ENCODE results near the gene ATP2B2.

Gene ATP2B2

DNA sequence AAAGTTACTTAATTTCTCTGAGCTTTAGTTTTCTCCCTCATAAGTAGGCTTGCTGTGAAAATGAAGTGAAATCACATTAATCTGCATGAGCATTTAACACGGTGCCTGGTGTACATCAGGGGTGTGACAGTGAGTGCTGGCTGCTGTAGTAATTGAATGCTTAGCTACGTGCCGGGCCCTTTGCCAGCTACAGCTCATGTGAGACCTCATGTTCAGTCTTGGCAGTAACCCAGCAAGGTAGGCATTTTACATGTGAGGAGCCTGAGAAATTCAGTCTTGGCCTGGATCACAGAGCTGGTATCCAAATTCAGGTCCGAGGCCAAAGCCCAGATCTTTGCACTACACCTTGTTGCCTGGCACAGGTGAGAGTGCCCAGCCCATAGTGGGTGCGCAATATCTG, 221.7 kb downstream of the ATP2B2 start:
- no peaks in the 10 kb centered on the region for H3K9me3 ChIP-seq (ENCODE audit: insufficient read depth, low read length, severe bottlenecking)
- no peaks in the 10 kb centered on the region for H3K4me1 ChIP-seq (ENCODE audit: insufficient read depth, low read length)
- ATAC-seq (ENCODE audit: insufficient read depth, low read depth) (no peak), DNase-seq (no peak)
- H4K20me1 ChIP-seq (ENCODE audit: insufficient read depth, low read length) = peaks cover 7% of the 10 kb centered on the region; the same call in 1 of the 2 replicates
- TF ChIP-seq, protein P1, sequence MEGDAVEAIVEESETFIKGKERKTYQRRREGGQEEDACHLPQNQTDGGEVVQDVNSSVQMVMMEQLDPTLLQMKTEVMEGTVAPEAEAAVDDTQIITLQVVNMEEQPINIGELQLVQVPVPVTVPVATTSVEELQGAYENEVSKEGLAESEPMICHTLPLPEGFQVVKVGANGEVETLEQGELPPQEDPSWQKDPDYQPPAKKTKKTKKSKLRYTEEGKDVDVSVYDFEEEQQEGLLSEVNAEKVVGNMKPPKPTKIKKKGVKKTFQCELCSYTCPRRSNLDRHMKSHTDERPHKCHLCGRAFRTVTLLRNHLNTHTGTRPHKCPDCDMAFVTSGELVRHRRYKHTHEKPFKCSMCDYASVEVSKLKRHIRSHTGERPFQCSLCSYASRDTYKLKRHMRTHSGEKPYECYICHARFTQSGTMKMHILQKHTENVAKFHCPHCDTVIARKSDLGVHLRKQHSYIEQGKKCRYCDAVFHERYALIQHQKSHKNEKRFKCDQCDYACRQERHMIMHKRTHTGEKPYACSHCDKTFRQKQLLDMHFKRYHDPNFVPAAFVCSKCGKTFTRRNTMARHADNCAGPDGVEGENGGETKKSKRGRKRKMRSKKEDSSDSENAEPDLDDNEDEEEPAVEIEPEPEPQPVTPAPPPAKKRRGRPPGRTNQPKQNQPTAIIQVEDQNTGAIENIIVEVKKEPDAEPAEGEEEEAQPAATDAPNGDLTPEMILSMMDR (IDR thresholded peaks at IDR 0.05; ENCODE audit: borderline replicate concordance, extremely low read depth, low read length, poor library complexity, severe bottlenecking) = no peak
- no peak for TF ChIP-seq EZH2 (IDR thresholded peaks at IDR 0.05; ENCODE audit: borderline replicate concordance, low read depth, low read length, severe bottlenecking)
- no peak overlapping the region for H3K4me3 ChIP-seq (ENCODE audit: low read depth in 1 of 2, low read length in 2 of 2)
- peaks cover 82% of the 10 kb centered on the region for H3K36me3 ChIP-seq (ENCODE audit: insufficient read depth, low read length)
- no peaks in the 10 kb centered on the region for H3K27me3 ChIP-seq (ENCODE audit: insufficient read depth, low read length, poor library complexity)
- H3K9ac ChIP-seq (ENCODE audit: low read depth, low read length) = no peak overlapping the region
- no peak overlapping the region for H3K27ac ChIP-seq (ENCODE audit: low read length)
- H3K4me2 ChIP-seq (ENCODE audit: insufficient read depth, low read length) = no peak overlapping the region
- H3K79me2 ChIP-seq (ENCODE audit: insufficient read depth, low read length) = no peaks in the 10 kb centered on the region
- H2AFZ ChIP-seq (ENCODE audit: low read depth, low read length) = no peak overlapping the region

DNA sequence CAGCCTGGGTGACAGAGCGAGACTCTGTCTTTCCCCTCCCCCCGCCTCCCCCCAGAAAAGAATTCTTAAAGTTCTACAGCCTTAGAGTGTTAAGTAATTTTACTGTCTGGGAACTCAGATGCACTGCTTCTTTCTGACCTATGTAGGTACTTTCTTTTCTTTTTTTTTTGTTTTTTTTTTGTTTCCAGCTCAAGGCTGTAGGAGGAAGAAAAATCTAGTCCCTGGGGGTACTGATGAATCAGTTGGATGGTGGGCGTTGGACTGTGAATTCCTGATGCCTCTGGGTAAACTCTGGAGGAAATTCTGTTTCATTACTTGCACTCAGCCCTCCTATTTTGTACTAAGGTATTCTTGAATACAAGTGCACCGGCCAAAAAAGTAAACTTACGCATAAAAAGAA, 223.4 kb downstream of the ATP2B2 start:
- DNase-seq (no peak), ATAC-seq (ENCODE audit: insufficient read depth, low read depth) (no peak)
- Histone ChIP-seq H3K9me3 (ENCODE audit: insufficient read depth, low read length, severe bottlenecking) (no peaks in the 10 kb centered on the region), H4K20me1 (ENCODE audit: insufficient read depth, low read length) (peaks cover 22% of the 10 kb centered on the region; the same call in 1 of the 2 replicates), H3K4me2 (ENCODE audit: insufficient read depth, low read length) (no peak overlapping the region), H3K27ac (ENCODE audit: low read length) (no peak overlapping the region), H3K4me1 (ENCODE audit: insufficient read depth, low read length) (no peaks in the 10 kb centered on the region), H3K36me3 (ENCODE audit: insufficient read depth, low read length) (peaks cover 84% of the 10 kb centered on the region), H3K27me3 (ENCODE audit: insufficient read depth, low read length, poor library complexity) (no peaks in the 10 kb centered on the region), H2AFZ (ENCODE audit: low read depth, low read length) (no peak overlapping the region), H3K79me2 (ENCODE audit: insufficient read depth, low read length) (peaks cover 12% of the 10 kb centered on the region), H3K9ac (ENCODE audit: low read depth, low read length) (no peak overlapping the region), H3K4me3 (ENCODE audit: low read depth in 1 of 2, low read length in 2 of 2) (no peak overlapping the region)
- TF ChIP-seq EZH2 (IDR thresholded peaks at IDR 0.05; ENCODE audit: borderline replicate concordance, low read depth, low read length, severe bottlenecking) = no peak
- TF ChIP-seq, protein P1 (IDR thresholded peaks at IDR 0.05; ENCODE audit: borderline replicate concordance, extremely low read depth, low read length, poor library complexity, severe bottlenecking) = no peak

DNA sequence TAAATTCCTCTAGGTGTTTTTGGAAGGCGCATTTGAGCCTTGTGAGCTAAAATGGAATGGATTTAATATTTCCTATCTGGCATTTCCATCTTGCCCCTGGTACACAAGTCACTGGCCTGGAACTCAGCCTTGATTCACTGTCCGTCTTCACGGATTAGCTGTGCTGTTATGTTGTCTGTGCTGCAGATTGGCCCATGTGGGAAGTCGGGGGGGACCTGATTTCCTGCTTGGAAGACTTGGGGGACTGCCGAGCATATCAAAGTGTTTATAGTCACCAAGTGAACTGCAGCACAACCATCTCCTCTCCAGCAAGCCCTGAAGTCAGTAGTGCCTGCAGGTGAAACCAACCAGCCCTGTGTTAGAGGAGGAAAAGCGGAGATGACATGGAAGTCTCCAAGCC, 224.8 kb downstream of the ATP2B2 start:
- H2AFZ ChIP-seq (ENCODE audit: low read depth, low read length) = no peak overlapping the region
- TF ChIP-seq EZH2 (IDR thresholded peaks at IDR 0.05; ENCODE audit: borderline replicate concordance, low read depth, low read length, severe bottlenecking) = no peak
- TF ChIP-seq, protein P1 (IDR thresholded peaks at IDR 0.05; ENCODE audit: borderline replicate concordance, extremely low read depth, low read length, poor library complexity, severe bottlenecking) = no peak
- H3K9me3 ChIP-seq (ENCODE audit: insufficient read depth, low read length, severe bottlenecking) = no peaks in the 10 kb centered on the region
- no peak overlapping the region for H3K27ac ChIP-seq (ENCODE audit: low read length)
- peaks cover 87% of the 10 kb centered on the region for H3K36me3 ChIP-seq (ENCODE audit: insufficient read depth, low read length)
- peaks cover 25% of the 10 kb centered on the region for H3K79me2 ChIP-seq (ENCODE audit: insufficient read depth, low read length)
- H3K27me3 ChIP-seq (ENCODE audit: insufficient read depth, low read length, poor library complexity) = no peaks in the 10 kb centered on the region
- no peaks in the 10 kb centered on the region for H3K4me1 ChIP-seq (ENCODE audit: insufficient read depth, low read length)
- ATAC-seq (ENCODE audit: insufficient read depth, low read depth) (no peak), DNase-seq (no peak)
- peaks cover 33% of the 10 kb centered on the region for H4K20me1 ChIP-seq (ENCODE audit: insufficient read depth, low read length)
- H3K9ac ChIP-seq (ENCODE audit: low read depth, low read length) = no peak overlapping the region
- no peak overlapping the region for H3K4me3 ChIP-seq (ENCODE audit: low read depth in 1 of 2, low read length in 2 of 2)
- no peak overlapping the region for H3K4me2 ChIP-seq (ENCODE audit: insufficient read depth, low read length)

DNA sequence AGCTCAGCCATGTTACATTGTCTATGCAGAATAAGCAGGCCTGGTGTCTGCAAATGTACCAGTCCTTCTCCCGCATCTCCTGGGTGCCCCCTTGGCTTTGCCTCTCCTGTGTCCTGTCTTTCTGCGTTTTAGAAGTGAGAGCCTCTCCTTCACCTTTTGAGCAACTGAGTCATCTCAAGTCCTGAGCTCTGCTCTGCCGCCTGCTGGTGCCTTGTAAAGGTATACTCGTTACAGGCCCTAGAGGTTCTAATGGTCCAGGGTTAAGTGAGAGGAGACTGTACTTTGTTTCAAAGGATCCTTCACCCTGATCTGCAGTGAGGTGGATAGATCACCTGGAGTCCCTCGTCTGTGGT, 225.2 kb downstream of the ATP2B2 start:
- TF ChIP-seq, protein P1 (IDR thresholded peaks at IDR 0.05; ENCODE audit: borderline replicate concordance, extremely low read depth, low read length, poor library complexity, severe bottlenecking) = peak; percentile 15
- no peak for TF ChIP-seq EZH2 (IDR thresholded peaks at IDR 0.05; ENCODE audit: borderline replicate concordance, low read depth, low read length, severe bottlenecking)
- H2AFZ ChIP-seq (ENCODE audit: low read depth, low read length) = no peak overlapping the region
- ATAC-seq (ENCODE audit: insufficient read depth, low read depth) (0 out of 3 replicates have a peak, but pooled peaks have one; percentile 40), DNase-seq (no peak)
- H3K4me1 ChIP-seq (ENCODE audit: insufficient read depth, low read length) = no peaks in the 10 kb centered on the region
- H3K36me3 ChIP-seq (ENCODE audit: insufficient read depth, low read length) = peaks cover 90% of the 10 kb centered on the region
- no peaks in the 10 kb centered on the region for H3K27me3 ChIP-seq (ENCODE audit: insufficient read depth, low read length, poor library complexity)
- H3K79me2 ChIP-seq (ENCODE audit: insufficient read depth, low read length) = peaks cover 30% of the 10 kb centered on the region
- no peak overlapping the region for H3K4me3 ChIP-seq (ENCODE audit: low read depth in 1 of 2, low read length in 2 of 2)
- peaks cover 36% of the 10 kb centered on the region for H4K20me1 ChIP-seq (ENCODE audit: insufficient read depth, low read length)
- H3K9me3 ChIP-seq (ENCODE audit: insufficient read depth, low read length, severe bottlenecking) = no peaks in the 10 kb centered on the region
- no peak overlapping the region for H3K27ac ChIP-seq (ENCODE audit: low read length)
- no peak overlapping the region for H3K4me2 ChIP-seq (ENCODE audit: insufficient read depth, low read length)
- H3K9ac ChIP-seq (ENCODE audit: low read depth, low read length) = no peak overlapping the region
